Glutamatergic neuron (in vitro differentiated cells): ENCODE results near the gene FCER1A. TPM values are rescaled to one million over a fixed set of nuclear protein-coding genes. Genes with fewer than 3 reads are reported as not detected.

Experiments used
- DNase-seq: peaks from one replicate; pipeline ENCODE4 v3.0.0; 2022
- H3K27ac Mint-ChIP-seq: one replicate; pipeline ENCODE4 v1.8.0; 2020; ENCODE audit warnings: mild to moderate bottlenecking, mixed read lengths, inconsistent platforms; ENCODE audit not compliant: unreplicated experiment
- H3K27me3 Mint-ChIP-seq: one replicate; pipeline ENCODE4 v1.8.0; 2020; ENCODE audit warnings: mild to moderate bottlenecking, moderate library complexity, mixed read lengths, inconsistent platforms; ENCODE audit not compliant: unreplicated experiment
- H3K36me3 Mint-ChIP-seq: one replicate; pipeline ENCODE4 v1.8.0; 2020; ENCODE audit warnings: mild to moderate bottlenecking, mixed read lengths, inconsistent platforms; ENCODE audit not compliant: unreplicated experiment
- H3K4me1 Mint-ChIP-seq: one replicate; pipeline ENCODE4 v1.8.0; 2020; ENCODE audit warnings: mild to moderate bottlenecking, low read depth, mixed read lengths, inconsistent platforms; ENCODE audit not compliant: unreplicated experiment
- H3K4me3 Mint-ChIP-seq: one replicate; pipeline ENCODE4 v1.8.0; 2020; ENCODE audit warnings: mild to moderate bottlenecking, mixed read lengths, inconsistent platforms; ENCODE audit not compliant: unreplicated experiment
- H3K9me3 Mint-ChIP-seq: one replicate; pipeline ENCODE4 v1.8.0; 2020; ENCODE audit warnings: mild to moderate bottlenecking, moderate library complexity, mixed read lengths, inconsistent platforms; ENCODE audit not compliant: unreplicated experiment
- total RNA-seq: library from RNA; stranded (reverse); fragmentation: NEBNext Ultra II Directional; extraction: Animal tissue kit (Norgen Biotek cat#: 25700); gene quantifications from one replicate; pipeline ENCODE4 v1.2.1, GENCODE V29; 2021; ENCODE audit not compliant: unreplicated experiment
- TF ChIP-seq, protein P1 (sequence below): fragments of 200-600 bp; sonication (generic); IDR thresholded peaks from one replicate; pipeline ENCODE4 v1.5.0; 2021; ENCODE audit not compliant: partially characterized antibody, unreplicated experiment

Gene FCER1A
- total RNA-seq, 1 donor from 2014 or later, result not detected

DNA sequence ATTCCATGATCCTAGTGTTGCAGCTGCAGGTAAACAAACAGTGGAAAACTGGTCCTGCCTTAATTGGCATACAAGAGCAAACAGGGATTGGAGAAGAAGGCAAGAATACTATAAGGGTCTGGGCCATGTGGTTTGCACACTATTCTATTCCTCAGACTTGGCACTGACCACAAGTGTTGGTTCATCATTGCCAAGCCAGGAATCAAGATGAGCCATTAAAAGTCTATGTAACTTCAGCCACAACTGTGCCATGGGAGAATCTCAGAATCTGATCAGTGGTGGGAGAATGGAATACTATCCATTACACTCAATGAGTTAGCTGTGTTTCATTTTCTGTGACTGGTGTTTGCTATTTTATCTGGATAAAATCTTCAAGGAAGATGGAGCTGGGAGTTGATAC, 26.2 kb upstream of the FCER1A start:
- H3K9me3 Mint-ChIP-seq, result no peaks in the 10 kb centered on the region
- TF ChIP-seq, protein P1, sequence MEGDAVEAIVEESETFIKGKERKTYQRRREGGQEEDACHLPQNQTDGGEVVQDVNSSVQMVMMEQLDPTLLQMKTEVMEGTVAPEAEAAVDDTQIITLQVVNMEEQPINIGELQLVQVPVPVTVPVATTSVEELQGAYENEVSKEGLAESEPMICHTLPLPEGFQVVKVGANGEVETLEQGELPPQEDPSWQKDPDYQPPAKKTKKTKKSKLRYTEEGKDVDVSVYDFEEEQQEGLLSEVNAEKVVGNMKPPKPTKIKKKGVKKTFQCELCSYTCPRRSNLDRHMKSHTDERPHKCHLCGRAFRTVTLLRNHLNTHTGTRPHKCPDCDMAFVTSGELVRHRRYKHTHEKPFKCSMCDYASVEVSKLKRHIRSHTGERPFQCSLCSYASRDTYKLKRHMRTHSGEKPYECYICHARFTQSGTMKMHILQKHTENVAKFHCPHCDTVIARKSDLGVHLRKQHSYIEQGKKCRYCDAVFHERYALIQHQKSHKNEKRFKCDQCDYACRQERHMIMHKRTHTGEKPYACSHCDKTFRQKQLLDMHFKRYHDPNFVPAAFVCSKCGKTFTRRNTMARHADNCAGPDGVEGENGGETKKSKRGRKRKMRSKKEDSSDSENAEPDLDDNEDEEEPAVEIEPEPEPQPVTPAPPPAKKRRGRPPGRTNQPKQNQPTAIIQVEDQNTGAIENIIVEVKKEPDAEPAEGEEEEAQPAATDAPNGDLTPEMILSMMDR, result no peak
- H3K4me1 Mint-ChIP-seq, result no peaks in the 10 kb centered on the region
- no peak for DNase-seq
- no peaks in the 10 kb centered on the region for H3K36me3 Mint-ChIP-seq
- no peaks in the 10 kb centered on the region for H3K27me3 Mint-ChIP-seq
- no peak overlapping the region for H3K4me3 Mint-ChIP-seq
- no peak overlapping the region for H3K27ac Mint-ChIP-seq

GRCh38 chr1:159279773-159280172, 22.4 kb upstream of the FCER1A start:
- TF ChIP-seq, protein P1, result no peak
- Mint-ChIP-seq H3K4me3 (no peak overlapping the region), H3K36me3 (no peaks in the 10 kb centered on the region), H3K27ac (no peak overlapping the region), H3K4me1 (no peaks in the 10 kb centered on the region), H3K27me3 (no peaks in the 10 kb centered on the region), H3K9me3 (no peaks in the 10 kb centered on the region)
- no peak for DNase-seq

- TF ChIP-seq, protein P1, result no peak
- Mint-ChIP-seq H3K36me3 (no peaks in the 10 kb centered on the region), H3K4me1 (no peaks in the 10 kb centered on the region), H3K4me3 (no peak overlapping the region), H3K27ac (no peak overlapping the region), H3K9me3 (no peaks in the 10 kb centered on the region), H3K27me3 (no peaks in the 10 kb centered on the region)
- no peak for DNase-seq
These were observed 20.0 kb upstream of the FCER1A start for GRCh38 chr1:159282118-159282517.

DNA sequence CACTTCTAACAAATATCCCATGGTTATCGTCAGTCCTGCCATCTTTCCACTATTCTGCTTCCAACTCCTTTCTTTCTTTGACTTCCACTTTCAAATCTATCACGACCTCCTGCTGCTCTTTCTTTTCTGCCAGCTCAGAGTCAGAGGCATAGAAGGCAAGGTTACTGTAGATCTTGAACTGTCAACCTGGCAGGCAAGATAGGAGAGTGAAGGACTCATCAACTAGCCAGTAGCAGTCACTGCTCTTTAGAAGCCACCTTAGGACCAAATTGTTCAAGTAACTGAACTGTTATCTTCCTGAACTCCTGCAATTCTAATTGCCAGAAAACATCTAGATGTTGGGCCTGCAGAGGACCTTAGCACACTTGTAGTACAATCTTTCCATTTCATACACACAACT, 13.1 kb upstream of the FCER1A start:
- H3K4me1 Mint-ChIP-seq, result no peaks in the 10 kb centered on the region
- no peaks in the 10 kb centered on the region for H3K36me3 Mint-ChIP-seq
- TF ChIP-seq, protein P1, result no peak
- H3K9me3 Mint-ChIP-seq, result no peaks in the 10 kb centered on the region
- no peak overlapping the region for H3K4me3 Mint-ChIP-seq
- no peak overlapping the region for H3K27ac Mint-ChIP-seq
- H3K27me3 Mint-ChIP-seq, result no peaks in the 10 kb centered on the region
- no peak for DNase-seq

GRCh38 chr1:159291424-159291823, 10.7 kb upstream of the FCER1A start:
- H3K36me3 Mint-ChIP-seq, result no peaks in the 10 kb centered on the region
- no peak for DNase-seq
- TF ChIP-seq, protein P1, result no peak
- no peak overlapping the region for H3K4me3 Mint-ChIP-seq
- no peaks in the 10 kb centered on the region for H3K27me3 Mint-ChIP-seq
- H3K9me3 Mint-ChIP-seq, result no peaks in the 10 kb centered on the region
- H3K4me1 Mint-ChIP-seq, result no peaks in the 10 kb centered on the region
- H3K27ac Mint-ChIP-seq, result no peak overlapping the region
